HT-29 (cell line): Measurements from ENCODE around the gene RYR1. TPM values are rescaled to one million over a fixed set of nuclear protein-coding genes. Genes with fewer than 3 reads are reported as not detected.
"Not testable (repeated sequence)": the region's sequence is repeated elsewhere in the genome, so short reads cannot be mapped to it uniquely, and the experiment has no call there.

Experiments used
- DNase-seq: peaks from one replicate; pipeline ENCODE4 v3.0.0-alpha.2; 2015; ENCODE audit warnings: low spot score
- total RNA-seq: library from RNA; depleted of rRNA; stranded (reverse); fragments of >200 nt; shearing (Covaris generic); gene quantifications from 2 replicates; pipeline ENCODE4 v1.2.3, GENCODE V29; 2014

The RYR1 gene
- total RNA-seq, 1 experiment from 2014 or later = not detected

GRCh38 chr19:38399537-38399936 is 34.0 kb upstream of the RYR1 start:
- no peak for DNase-seq

GRCh38 chr19:38400361-38400760 is 33.1 kb upstream of the RYR1 start:
- no peak for DNase-seq

GRCh38 chr19:38401148-38401547 is 32.3 kb upstream of the RYR1 start:
- DNase-seq = peak; percentile 75

GRCh38 chr19:38402623-38402966 is 30.9 kb upstream of the RYR1 start:
- no peak for DNase-seq

- DNase-seq = peak; percentile 100
Observed at GRCh38 chr19:38402967-38403674, 30.4 kb upstream of the RYR1 start, which contains the start of gene FAM98C. Gene FAM98C, plus strand, starts transcription at chr19:38403093. Its CDS starts 61 bp downstream, at chr19:38403154.

- DNase-seq = no peak
Observed at GRCh38 chr19:38404858-38405257, 28.6 kb upstream of the RYR1 start.

GRCh38 chr19:38405276-38405675 is 28.2 kb upstream of the RYR1 start:
- no peak for DNase-seq

GRCh38 chr19:38409631-38410133 is 23.8 kb upstream of the RYR1 start:
- peak; percentile 60 for DNase-seq

GRCh38 chr19:38410407-38410806 is 23.1 kb upstream of the RYR1 start:
- not testable (repeated sequence) for DNase-seq

GRCh38 chr19:38411041-38411712 is 22.3 kb upstream of the RYR1 start:
- no peak for DNase-seq

GRCh38 chr19:38411898-38412297 is 21.6 kb upstream of the RYR1 start:
- not testable (repeated sequence) for DNase-seq

GRCh38 chr19:38412491-38412890 is 21.0 kb upstream of the RYR1 start:
- no peak for DNase-seq

GRCh38 chr19:38412961-38413360 is 20.5 kb upstream of the RYR1 start:
- DNase-seq = no peak

- DNase-seq = no peak
Observed at GRCh38 chr19:38413416-38413815, 20.1 kb upstream of the RYR1 start.

- DNase-seq = no peak
Observed at GRCh38 chr19:38417146-38417543, 16.3 kb upstream of the RYR1 start.

- peak; percentile 59 for DNase-seq
Observed at GRCh38 chr19:38417544-38418506, 15.7 kb upstream of the RYR1 start.

- no peak for DNase-seq
Observed at GRCh38 chr19:38420935-38421334, 12.6 kb upstream of the RYR1 start.

- DNase-seq = no peak
Observed at GRCh38 chr19:38421856-38422255, 11.6 kb upstream of the RYR1 start.

GRCh38 chr19:38422438-38422837 is 11.1 kb upstream of the RYR1 start:
- no peak for DNase-seq

GRCh38 chr19:38424272-38424671 is 9.2 kb upstream of the RYR1 start:
- no peak for DNase-seq

GRCh38 chr19:38425222-38425809 is 8.2 kb upstream of the RYR1 start:
- no peak for DNase-seq
